Neural crest cell (in vitro differentiated cells): ENCODE data around the gene COL24A1. TPM values are rescaled to one million over a fixed set of nuclear protein-coding genes. Genes with fewer than 3 reads are reported as not detected.

Source experiments
- DNase-seq: peaks from one replicate; pipeline ENCODE4 v3.0.0; 2021; ENCODE audit warnings: low read depth, mixed read lengths, low spot score
- H3K27ac Mint-ChIP-seq: one replicate; pipeline ENCODE4 v1.8.0; 2021; ENCODE audit warnings: mild to moderate bottlenecking, mixed read lengths; ENCODE audit not compliant: unreplicated experiment
- H3K27me3 Mint-ChIP-seq: 2 replicates; pipeline ENCODE4 v1.8.0; 2021; ENCODE audit warnings: low read depth, mild to moderate bottlenecking, mixed read lengths
- H3K36me3 Mint-ChIP-seq: 2 replicates; pipeline ENCODE4 v1.8.0; 2021; ENCODE audit warnings: low read depth, mild to moderate bottlenecking, mixed read lengths
- H3K4me1 Mint-ChIP-seq: 2 replicates; pipeline ENCODE4 v1.8.0; 2021; ENCODE audit warnings: mixed read lengths
- H3K4me3 Mint-ChIP-seq: one replicate; pipeline ENCODE4 v1.8.0; 2021; ENCODE audit warnings: mild to moderate bottlenecking, mixed read lengths
- H3K9me3 Mint-ChIP-seq: 2 replicates; pipeline ENCODE4 v1.8.0; 2021; ENCODE audit warnings: mixed read lengths
- CTCF ChIP-seq: fragments of 200-600 bp; sonication (generic); conservative IDR thresholded peaks from 2 replicates; pipeline ENCODE4 v1.5.0; 2021; ENCODE audit warnings: antibody characterized with exemption, mild to moderate bottlenecking
- total RNA-seq: library from RNA; stranded (reverse); gene quantifications from 2 replicates; pipeline ENCODE4 v1.2.1, GENCODE V29; 2021

COL24A1 gene
- total RNA-seq, 1 donor from 2014 or later, result 0.35 TPM

- Mint-ChIP-seq H3K27ac (no peak overlapping the region), H3K4me1 (no peaks in the 10 kb centered on the region), H3K36me3 (no peaks in the 10 kb centered on the region), H3K9me3 (no peaks in the 10 kb centered on the region), H3K27me3 (peaks cover 38% of the 10 kb centered on the region), H3K4me3 (no peak overlapping the region)
- no peak for DNase-seq
- peak; percentile 15 for TF ChIP-seq CTCF
Measured at GRCh38 chr1:86146566-86146965, 10.0 kb downstream of the COL24A1 start.

- H3K27ac Mint-ChIP-seq, result no peak overlapping the region
- no peaks in the 10 kb centered on the region for H3K4me1 Mint-ChIP-seq
- no peaks in the 10 kb centered on the region for H3K36me3 Mint-ChIP-seq
- no peaks in the 10 kb centered on the region for H3K9me3 Mint-ChIP-seq
- no peak for TF ChIP-seq CTCF
- H3K27me3 Mint-ChIP-seq, result peaks cover 22% of the 10 kb centered on the region
- no peak for DNase-seq
- no peak overlapping the region for H3K4me3 Mint-ChIP-seq
Measured at GRCh38 chr1:86140281-86140880, 16.2 kb downstream of the COL24A1 start.

- no peak for TF ChIP-seq CTCF
- Mint-ChIP-seq H3K4me3 (no peak overlapping the region), H3K9me3 (no peaks in the 10 kb centered on the region), H3K27me3 (peaks cover 18% of the 10 kb centered on the region), H3K27ac (no peak overlapping the region), H3K36me3 (no peaks in the 10 kb centered on the region), H3K4me1 (no peaks in the 10 kb centered on the region)
- no peak for DNase-seq
Measured at GRCh38 chr1:86138746-86139145, 17.8 kb downstream of the COL24A1 start.

- Mint-ChIP-seq H3K27me3 (peaks cover 13% of the 10 kb centered on the region), H3K36me3 (no peaks in the 10 kb centered on the region), H3K4me1 (no peaks in the 10 kb centered on the region), H3K9me3 (no peaks in the 10 kb centered on the region), H3K27ac (no peak overlapping the region), H3K4me3 (no peak overlapping the region)
- TF ChIP-seq CTCF, result no peak
- no peak for DNase-seq
Measured at GRCh38 chr1:86137436-86137835, 19.1 kb downstream of the COL24A1 start.

- Mint-ChIP-seq H3K36me3 (no peaks in the 10 kb centered on the region), H3K9me3 (peaks cover 7% of the 10 kb centered on the region), H3K27ac (no peak overlapping the region), H3K27me3 (peaks cover 14% of the 10 kb centered on the region), H3K4me3 (no peak overlapping the region), H3K4me1 (peaks cover 3% of the 10 kb centered on the region)
- DNase-seq, result no peak
- no peak for TF ChIP-seq CTCF
Measured at GRCh38 chr1:86119214-86119764, 37.3 kb downstream of the COL24A1 start.
